ENCODE measurements around the gene MED12L.

DNA sequence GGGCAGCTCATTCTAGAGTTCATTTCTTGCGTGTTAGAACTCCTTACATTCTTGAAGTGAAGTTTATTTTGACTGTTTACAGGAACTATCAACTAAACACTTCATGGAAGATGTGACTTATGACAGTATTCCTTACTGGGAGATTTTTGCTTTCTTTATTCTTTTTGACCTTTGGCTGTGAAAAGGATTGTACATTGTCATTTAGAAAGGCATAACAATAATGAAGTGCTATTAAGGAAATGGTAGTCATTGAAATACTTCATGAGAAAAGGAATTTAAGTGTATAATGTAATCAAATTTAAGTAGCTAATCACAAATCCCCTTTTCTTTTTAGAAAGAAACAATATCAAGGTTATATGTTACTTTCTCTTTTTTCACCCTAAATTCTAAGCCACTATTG, 181.6 kb downstream of the MED12L start:
- TF ChIP-seq, protein P1, sequence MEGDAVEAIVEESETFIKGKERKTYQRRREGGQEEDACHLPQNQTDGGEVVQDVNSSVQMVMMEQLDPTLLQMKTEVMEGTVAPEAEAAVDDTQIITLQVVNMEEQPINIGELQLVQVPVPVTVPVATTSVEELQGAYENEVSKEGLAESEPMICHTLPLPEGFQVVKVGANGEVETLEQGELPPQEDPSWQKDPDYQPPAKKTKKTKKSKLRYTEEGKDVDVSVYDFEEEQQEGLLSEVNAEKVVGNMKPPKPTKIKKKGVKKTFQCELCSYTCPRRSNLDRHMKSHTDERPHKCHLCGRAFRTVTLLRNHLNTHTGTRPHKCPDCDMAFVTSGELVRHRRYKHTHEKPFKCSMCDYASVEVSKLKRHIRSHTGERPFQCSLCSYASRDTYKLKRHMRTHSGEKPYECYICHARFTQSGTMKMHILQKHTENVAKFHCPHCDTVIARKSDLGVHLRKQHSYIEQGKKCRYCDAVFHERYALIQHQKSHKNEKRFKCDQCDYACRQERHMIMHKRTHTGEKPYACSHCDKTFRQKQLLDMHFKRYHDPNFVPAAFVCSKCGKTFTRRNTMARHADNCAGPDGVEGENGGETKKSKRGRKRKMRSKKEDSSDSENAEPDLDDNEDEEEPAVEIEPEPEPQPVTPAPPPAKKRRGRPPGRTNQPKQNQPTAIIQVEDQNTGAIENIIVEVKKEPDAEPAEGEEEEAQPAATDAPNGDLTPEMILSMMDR (IDR thresholded peaks at IDR 0.05): no peak
- no peak for TF ChIP-seq POLR2A (IDR thresholded peaks at IDR 0.05)
- TF ChIP-seq POLR2AphosphoS5 (IDR thresholded peaks at IDR 0.05): no peak
- no peak for TF ChIP-seq EP300 (IDR thresholded peaks at IDR 0.05)
